Measurements from ENCODE around the gene NUP210L.

Gene NUP210L

GRCh38 chr1:154154534-154155191, at the start of gene NUP210L:
TSS of gene NUP210L (minus strand) at chr1:154155073.
- no peak within 1 kb of the TSS for H3K4me3 ChIP-seq (ENCODE audit: low read depth, low read length)
- TF ChIP-seq CTCF (IDR thresholded peaks at IDR 0.05; ENCODE audit: borderline replicate concordance, insufficient read depth, low read depth, low read length): no peak

- no peak overlapping the region for H3K4me3 ChIP-seq (ENCODE audit: low read depth, low read length)
- no peak for TF ChIP-seq CTCF (IDR thresholded peaks at IDR 0.05; ENCODE audit: borderline replicate concordance, insufficient read depth, low read depth, low read length)
These were observed 44.6 kb upstream of the NUP210L start for GRCh38 chr1:154199563-154199879.

- no peak overlapping the region for H3K4me3 ChIP-seq (ENCODE audit: low read depth, low read length)
- TF ChIP-seq CTCF (IDR thresholded peaks at IDR 0.05; ENCODE audit: borderline replicate concordance, insufficient read depth, low read depth, low read length): peak; percentile 51; the same call in 1 of the 2 replicates
These were observed 44.1 kb upstream of the NUP210L start for GRCh38 chr1:154198756-154199562.

GRCh38 chr1:154193821-154194220, 38.9 kb upstream of the NUP210L start:
- TF ChIP-seq CTCF (IDR thresholded peaks at IDR 0.05; ENCODE audit: borderline replicate concordance, insufficient read depth, low read depth, low read length): no peak
- H3K4me3 ChIP-seq (ENCODE audit: low read depth, low read length): no peak overlapping the region

GRCh38 chr1:154192476-154192875, 37.6 kb upstream of the NUP210L start:
- H3K4me3 ChIP-seq (ENCODE audit: low read depth, low read length): no peak overlapping the region
- no peak for TF ChIP-seq CTCF (IDR thresholded peaks at IDR 0.05; ENCODE audit: borderline replicate concordance, insufficient read depth, low read depth, low read length)

GRCh38 chr1:154191990-154192461, 37.2 kb upstream of the NUP210L start, which contains the start of gene TPM3:
TSS of gene TPM3 (minus strand) at chr1:154192100. CDS start at chr1:154192018, 82 bp downstream.
- no peak within 1 kb of the TSS for H3K4me3 ChIP-seq (ENCODE audit: low read depth, low read length)
- TF ChIP-seq CTCF (IDR thresholded peaks at IDR 0.05; ENCODE audit: borderline replicate concordance, insufficient read depth, low read depth, low read length): no peak

All from GM12875 (cell line).